OCI-LY7 (cell line): Measurements from ENCODE around the gene SUN2. TPM values are rescaled to one million over a fixed set of nuclear protein-coding genes. Genes with fewer than 3 reads are reported as not detected.

Experiments used
- BruUV-seq: library from RNA; stranded (reverse); fragments of 400-500 nt; replicated peaks from 2 replicates; lab custom pipeline; 2021; lab: Mats Ljungman, UMichigan
- CTCF ChIA-PET: fragments of 300-600 bp; sonication (Branson Sonifier 250); formaldehyde crosslinking; loops from one replicate; lab custom pipeline; 2022; ENCODE audit warnings: antibody characterized with exemption; ENCODE audit not compliant: unreplicated experiment; lab: Charles Lee
- POLR2A ChIA-PET: fragments of 300-600 bp; sonication (Branson Sonifier 250); formaldehyde crosslinking; loops from one replicate; lab custom pipeline; 2022; ENCODE audit warnings: antibody characterized with exemption; lab: Charles Lee
- DNase-seq: peaks from one replicate; pipeline ENCODE4 v3.0.0-alpha.2; 2015; ENCODE audit warnings: low spot score
- H2AFZ ChIP-seq: fragments of 200-600 bp; sonication (generic), shearing (Covaris generic); 2 replicates; pipeline ENCODE4 v1.6.1; 2014; ENCODE audit warnings: mild to moderate bottlenecking, antibody characterized with exemption, low read length, moderate library complexity
- H3K27ac ChIP-seq: fragments of 200-600 bp; sonication (generic); 2 replicates; pipeline ENCODE4 v1.5.1; 2014; ENCODE audit warnings: mixed run types, low read depth, mild to moderate bottlenecking, moderate library complexity, low read length, inconsistent platforms; ENCODE audit not compliant: poor library complexity, severe bottlenecking
- H3K36me3 ChIP-seq: fragments of 200-600 bp; sonication (generic); 2 replicates; pipeline ENCODE4 v1.6.1; 2014; ENCODE audit warnings: mild to moderate bottlenecking, antibody characterized with exemption, low read length, moderate library complexity, mixed read lengths; ENCODE audit not compliant: insufficient read depth
- H3K4me1 ChIP-seq: fragments of 200-600 bp; sonication (generic); 2 replicates; pipeline ENCODE4 v1.5.1; 2014; ENCODE audit warnings: mild to moderate bottlenecking, low read length; ENCODE audit not compliant: insufficient read depth, poor library complexity, severe bottlenecking
- H3K4me2 ChIP-seq: fragments of 200-600 bp; sonication (generic); 2 replicates; pipeline ENCODE4 v1.6.1; 2014; ENCODE audit warnings: mild to moderate bottlenecking, low read length
- H3K4me3 ChIP-seq: fragments of 200-600 bp; sonication (generic); 2 replicates; pipeline ENCODE4 v1.5.1; 2014; ENCODE audit warnings: mild to moderate bottlenecking, low read depth, low read length; ENCODE audit not compliant: poor library complexity, severe bottlenecking
- H3K79me2 ChIP-seq: fragments of 200-600 bp; sonication (generic); 2 replicates; pipeline ENCODE4 v1.6.1; 2016; ENCODE audit warnings: low read depth, mild to moderate bottlenecking, low read length, moderate library complexity, mixed read lengths; ENCODE audit not compliant: insufficient read depth
- H3K9me2 ChIP-seq: fragments of 200-600 bp; sonication (generic); 2 replicates; pipeline ENCODE4 v1.6.1; 2016; ENCODE audit warnings: mild to moderate bottlenecking, low read length, mixed read lengths; ENCODE audit not compliant: insufficient read depth
- H3K9me3 ChIP-seq: fragments of 200-600 bp; sonication (generic); 2 replicates; pipeline ENCODE4 v1.6.1; 2014; ENCODE audit warnings: mild to moderate bottlenecking, mixed run types, low read length, mixed read lengths
- H4K20me1 ChIP-seq: fragments of 200-600 bp; sonication (generic); 2 replicates; pipeline ENCODE4 v1.6.1; 2014; ENCODE audit warnings: mild to moderate bottlenecking, antibody characterized with exemption, low read length, moderate library complexity, mixed read lengths; ENCODE audit not compliant: insufficient read depth
- EZH2phosphoT487 ChIP-seq: fragments of 200-600 bp; sonication (generic); IDR thresholded peaks from 2 replicates; pipeline ENCODE4 v1.6.1; 2018; ENCODE audit warnings: low read depth, borderline replicate concordance, mild to moderate bottlenecking, mixed run types, antibody characterized with exemption, low read length, moderate library complexity, mixed read lengths
- intact Hi-C: fragments of 100-400 bp; cut with micrococcal nuclease; formaldehyde crosslinking; loops from one replicate; pipeline ENCODE4 v1.10.0; 2022; ENCODE audit not compliant: unreplicated experiment
- small RNA-seq: library from RNA; depleted of rRNA; stranded (forward); fragments of <200 nt; gene quantifications from one replicate; pipeline ENCODE3, GENCODE V24; 2014
- total RNA-seq, 2 experiments: library from RNA; depleted of rRNA in 1 of 2; stranded (reverse); fragments of >200 nt in 1 of 2; shearing (Covaris generic) in 1 of 2; gene quantifications; 2 replicates each; pipeline ENCODE4 v1.2.3, GENCODE V29; 2014 to 2022
- TF ChIP-seq, protein P1 (sequence below): fragments of 200-600 bp; sonication (generic); conservative IDR thresholded peaks from 2 replicates; pipeline ENCODE4 v1.5.1; 2014; ENCODE audit warnings: mild to moderate bottlenecking, antibody characterized with exemption, low read length, moderate library complexity, mixed read lengths

The SUN2 gene
- total RNA-seq, 2 experiments from 2014 or later = 59.1 to 80.2 TPM

DNA sequence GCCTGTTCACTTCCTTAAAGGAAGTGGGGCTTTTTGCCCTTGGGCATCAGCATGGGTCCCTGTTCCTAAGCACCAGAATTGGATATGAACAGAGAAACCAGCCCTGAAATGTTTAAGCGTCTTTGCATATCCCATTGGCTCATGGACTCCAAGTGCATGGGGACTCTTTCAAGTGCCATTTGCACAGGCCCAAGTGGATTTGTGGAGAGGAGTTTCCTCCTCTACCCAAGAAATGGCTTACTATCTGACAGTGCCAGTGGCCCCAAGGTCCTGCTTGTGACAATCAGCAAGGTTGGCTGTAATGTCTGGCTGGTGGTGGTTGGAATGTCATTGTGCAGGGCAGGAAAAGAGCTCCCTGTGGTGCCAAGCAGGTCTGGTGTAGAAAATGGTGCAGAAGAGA is 70.0 kb downstream of the SUN2 start:
- Histone ChIP-seq H3K4me3 (no peak overlapping the region), H3K27ac (no peak overlapping the region), H2AFZ (no peak overlapping the region), H3K4me1 (peaks cover 11% of the 10 kb centered on the region), H4K20me1 (no peaks in the 10 kb centered on the region), H3K9me3 (no peaks in the 10 kb centered on the region), H3K79me2 (peaks cover 11% of the 10 kb centered on the region), H3K4me2 (no peak overlapping the region), H3K9me2 (no peaks in the 10 kb centered on the region), H3K36me3 (peaks cover 79% of the 10 kb centered on the region)
- intact Hi-C loops = no loop called here
- POLR2A ChIA-PET = interaction anchor here (0.9 kb wide), 1 partner anchor 12 kb away, joined by 3 read pairs; no protein-coding TSS in a partner anchor
- BruUV-seq = no TSS peak
- CTCF ChIA-PET = no interaction called here
- DNase-seq = no peak
- TF ChIP-seq, protein P1, sequence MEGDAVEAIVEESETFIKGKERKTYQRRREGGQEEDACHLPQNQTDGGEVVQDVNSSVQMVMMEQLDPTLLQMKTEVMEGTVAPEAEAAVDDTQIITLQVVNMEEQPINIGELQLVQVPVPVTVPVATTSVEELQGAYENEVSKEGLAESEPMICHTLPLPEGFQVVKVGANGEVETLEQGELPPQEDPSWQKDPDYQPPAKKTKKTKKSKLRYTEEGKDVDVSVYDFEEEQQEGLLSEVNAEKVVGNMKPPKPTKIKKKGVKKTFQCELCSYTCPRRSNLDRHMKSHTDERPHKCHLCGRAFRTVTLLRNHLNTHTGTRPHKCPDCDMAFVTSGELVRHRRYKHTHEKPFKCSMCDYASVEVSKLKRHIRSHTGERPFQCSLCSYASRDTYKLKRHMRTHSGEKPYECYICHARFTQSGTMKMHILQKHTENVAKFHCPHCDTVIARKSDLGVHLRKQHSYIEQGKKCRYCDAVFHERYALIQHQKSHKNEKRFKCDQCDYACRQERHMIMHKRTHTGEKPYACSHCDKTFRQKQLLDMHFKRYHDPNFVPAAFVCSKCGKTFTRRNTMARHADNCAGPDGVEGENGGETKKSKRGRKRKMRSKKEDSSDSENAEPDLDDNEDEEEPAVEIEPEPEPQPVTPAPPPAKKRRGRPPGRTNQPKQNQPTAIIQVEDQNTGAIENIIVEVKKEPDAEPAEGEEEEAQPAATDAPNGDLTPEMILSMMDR = no peak
- TF ChIP-seq EZH2phosphoT487 = no peak

DNA sequence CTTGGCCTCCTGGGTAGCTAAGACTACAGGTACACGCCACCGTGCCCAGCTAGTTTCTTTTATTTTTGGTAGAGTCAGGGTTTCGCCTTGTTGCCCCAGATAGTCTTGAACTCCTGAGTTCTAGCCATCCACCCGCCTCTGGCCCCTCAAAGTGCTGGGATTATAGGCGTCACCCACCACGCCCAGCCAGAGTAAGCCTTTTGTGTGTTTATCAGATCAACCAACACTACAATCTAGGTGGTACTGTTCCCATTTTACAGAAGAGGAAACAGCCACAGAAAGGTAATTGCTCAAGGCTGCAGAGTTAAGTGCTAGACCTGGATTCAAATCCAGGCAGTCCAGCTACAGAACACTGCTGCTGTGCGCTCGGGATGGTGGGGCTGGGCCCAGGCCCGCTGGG is 70.9 kb downstream of the SUN2 start:
- Histone ChIP-seq H3K4me2 (no peak overlapping the region), H3K79me2 (peaks cover 11% of the 10 kb centered on the region), H3K27ac (no peak overlapping the region), H3K9me2 (no peaks in the 10 kb centered on the region), H4K20me1 (no peaks in the 10 kb centered on the region), H3K36me3 (peaks cover 71% of the 10 kb centered on the region), H3K4me1 (peaks cover 11% of the 10 kb centered on the region), H3K9me3 (no peaks in the 10 kb centered on the region), H3K4me3 (no peak overlapping the region), H2AFZ (no peak overlapping the region)
- intact Hi-C loops = no loop called here
- TF ChIP-seq EZH2phosphoT487 = no peak
- TF ChIP-seq, protein P1 = no peak
- CTCF ChIA-PET = no interaction called here
- DNase-seq = no peak
- POLR2A ChIA-PET = no interaction called here
- no TSS peak for BruUV-seq

Small RNAs within 50 kb of the gene (small RNA-seq; reads per million reads assigned to genes)
- gene AL021707.8 = not detected

Other genes with a start within 250 kb of the SUN2 start
- 626 and 667 TPM in 2 replicates for gene DDX17, start 249.7 kb downstream of the SUN2 start, total RNA-seq (2014; rRNA removed; shearing (Covaris generic))
- gene DDX17, start 249.7 kb downstream of the SUN2 start, total RNA-seq (2022) = 505 and 508 TPM in 2 replicates
- 44.3 and 84.7 TPM in 2 replicates for gene DMC1, start 185.8 kb downstream of the SUN2 start, total RNA-seq (2014; rRNA removed; shearing (Covaris generic))
- gene DMC1, start 185.8 kb downstream of the SUN2 start, total RNA-seq (2022) = 40.6 and 60.8 TPM in 2 replicates
- 0.16 and 0.23 TPM in 2 replicates for gene FAM227A, start 99.6 kb downstream of the SUN2 start, total RNA-seq (2014; rRNA removed; shearing (Covaris generic))
- 0.57 and 0.72 TPM in 2 replicates for gene FAM227A, start 99.6 kb downstream of the SUN2 start, total RNA-seq (2022)
- gene CBY1, start 99.4 kb downstream of the SUN2 start, total RNA-seq (2014; rRNA removed; shearing (Covaris generic)) = 3.5 and 10.5 TPM in 2 replicates
- gene CBY1, start 99.4 kb downstream of the SUN2 start, total RNA-seq (2022) = 12.8 and 15.1 TPM in 2 replicates
- 51.8 and 61.7 TPM in 2 replicates for gene TOMM22, start 74.0 kb downstream of the SUN2 start, total RNA-seq (2014; rRNA removed; shearing (Covaris generic))
- 99.6 and 114 TPM in 2 replicates for gene TOMM22, start 74.0 kb downstream of the SUN2 start, total RNA-seq (2022)
- 46.6 and 50.4 TPM in 2 replicates for gene JOSD1, start 55.1 kb downstream of the SUN2 start, total RNA-seq (2014; rRNA removed; shearing (Covaris generic))
- gene JOSD1, start 55.1 kb downstream of the SUN2 start, total RNA-seq (2022) = 54.7 and 56.3 TPM in 2 replicates
- gene GTPBP1, start 50.1 kb downstream of the SUN2 start, total RNA-seq (2014; rRNA removed; shearing (Covaris generic)) = 46.1 and 51.1 TPM in 2 replicates
- gene GTPBP1, start 50.1 kb downstream of the SUN2 start, total RNA-seq (2022) = 95.0 and 97.5 TPM in 2 replicates
- 6.8 and 7.1 TPM in 2 replicates for gene DNAL4, start 38.1 kb upstream of the SUN2 start, total RNA-seq (2014; rRNA removed; shearing (Covaris generic))
- gene DNAL4, start 38.1 kb upstream of the SUN2 start, total RNA-seq (2022) = 6.4 and 6.6 TPM in 2 replicates
- not detected in 2 replicates for gene NPTXR, start 88.0 kb upstream of the SUN2 start, total RNA-seq (2014; rRNA removed; shearing (Covaris generic))
- 0.08 and 0.11 TPM in 2 replicates for gene NPTXR, start 88.0 kb upstream of the SUN2 start, total RNA-seq (2022)
- 41.9 and 45.2 TPM in 2 replicates for gene CBX6, start 116.2 kb upstream of the SUN2 start, total RNA-seq (2014; rRNA removed; shearing (Covaris generic))
- 62.2 and 67.2 TPM in 2 replicates for gene CBX6, start 116.2 kb upstream of the SUN2 start, total RNA-seq (2022)
- gene APOBEC3A, start 201.6 kb upstream of the SUN2 start, total RNA-seq (2014; rRNA removed; shearing (Covaris generic)) = not detected in 2 replicates
- gene APOBEC3A, start 201.6 kb upstream of the SUN2 start, total RNA-seq (2022) = not detected in 2 replicates
- gene APOBEC3B, start 226.3 kb upstream of the SUN2 start, total RNA-seq (2014; rRNA removed; shearing (Covaris generic)) = 0.49 and 1.7 TPM in 2 replicates
- 31.1 and 31.9 TPM in 2 replicates for gene APOBEC3B, start 226.3 kb upstream of the SUN2 start, total RNA-seq (2022)